GM18868 (cell line): ENCODE measurements around the gene PDYN.
A peak's percentile ranks its signal among the peaks of the same experiment; 100 is the strongest.

Source experiments
- ATAC-seq: cut with Tn5 transposase; IDR thresholded peaks from one replicate; pipeline ENCODE4 v1.9.1; 2021; ENCODE audit warnings: mild to moderate bottlenecking, moderate library complexity; ENCODE audit not compliant: unreplicated experiment

The PDYN gene

DNA sequence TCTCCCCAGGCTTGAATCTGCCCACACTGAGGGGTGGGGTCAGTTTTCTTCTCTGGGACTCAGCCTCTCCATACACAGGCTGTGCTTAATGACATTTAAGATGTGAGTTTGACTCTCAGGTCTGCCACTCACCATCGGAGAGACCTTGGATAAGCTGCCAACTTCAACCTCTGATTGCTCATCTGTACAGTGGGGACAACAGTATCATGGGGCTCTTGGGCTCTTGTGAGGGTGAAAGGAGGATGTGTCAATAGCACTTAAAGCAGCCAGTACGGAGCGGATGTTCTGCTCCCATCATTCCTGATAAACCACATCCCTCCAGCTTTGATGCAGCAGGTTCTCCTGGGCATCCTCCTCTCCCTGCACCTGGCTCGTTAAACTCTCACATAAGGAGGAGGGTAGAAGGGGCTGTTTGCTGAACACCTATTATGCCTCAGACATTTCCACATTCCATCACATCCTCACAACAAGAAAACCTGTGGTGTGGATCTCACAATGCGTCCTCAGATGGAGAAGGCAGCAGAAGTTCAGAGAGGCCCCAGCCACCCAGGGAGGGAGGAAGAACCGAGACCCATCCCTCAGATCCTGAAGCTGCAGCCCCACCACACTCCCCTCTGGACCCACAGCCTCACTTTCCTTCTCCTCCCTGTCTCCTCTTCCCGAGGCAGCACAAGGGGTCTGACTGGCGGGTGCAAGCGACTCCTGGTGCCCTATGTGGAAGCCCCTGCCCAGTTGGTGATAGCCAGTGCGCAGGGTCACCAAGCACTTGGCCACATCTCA, 1.9 kb upstream of the PDYN start:
- no peak for ATAC-seq

GRCh38 chr20:1994627-1995026, 769 bp upstream of the PDYN start:
- ATAC-seq, result no peak

DNA sequence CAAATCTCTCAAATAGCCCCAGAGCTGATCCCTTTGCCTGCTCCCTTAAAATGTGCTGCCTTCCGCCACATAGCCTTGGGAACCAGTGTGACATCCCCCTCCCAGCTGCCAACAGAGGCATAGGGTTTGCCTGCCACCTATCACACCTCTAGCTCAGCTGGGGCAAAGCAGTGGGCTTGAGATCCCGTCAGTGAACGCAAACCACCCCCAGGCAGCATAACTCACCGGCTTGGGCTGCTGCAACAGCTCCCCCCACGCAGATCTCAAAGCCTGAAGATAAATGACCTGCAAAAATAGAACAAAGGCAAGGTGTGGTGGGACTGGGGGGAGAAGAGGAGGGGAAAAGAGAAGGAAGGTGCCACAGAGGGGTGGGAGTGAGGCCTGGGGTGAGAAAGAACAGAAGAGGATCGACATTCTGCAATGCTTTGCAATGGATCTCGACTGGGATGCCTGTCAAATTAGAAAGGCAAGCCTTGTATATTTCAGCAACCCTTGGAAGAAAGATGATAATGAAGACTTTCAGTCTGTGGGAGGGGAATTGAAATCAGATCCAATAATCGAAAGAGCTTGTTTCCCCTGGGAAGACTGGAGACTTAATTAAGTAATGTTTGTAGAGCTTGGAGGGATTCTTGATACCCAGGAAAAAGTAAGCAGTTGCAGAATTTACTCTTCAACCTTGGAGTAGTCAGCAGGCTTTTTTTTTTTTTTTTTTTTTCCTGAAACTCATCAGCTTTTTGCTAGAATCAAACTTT, 1.3 kb downstream of the PDYN start:
- no peak for ATAC-seq

GRCh38 chr20:1987826-1988225, 6.0 kb downstream of the PDYN start:
- no peak for ATAC-seq

DNA sequence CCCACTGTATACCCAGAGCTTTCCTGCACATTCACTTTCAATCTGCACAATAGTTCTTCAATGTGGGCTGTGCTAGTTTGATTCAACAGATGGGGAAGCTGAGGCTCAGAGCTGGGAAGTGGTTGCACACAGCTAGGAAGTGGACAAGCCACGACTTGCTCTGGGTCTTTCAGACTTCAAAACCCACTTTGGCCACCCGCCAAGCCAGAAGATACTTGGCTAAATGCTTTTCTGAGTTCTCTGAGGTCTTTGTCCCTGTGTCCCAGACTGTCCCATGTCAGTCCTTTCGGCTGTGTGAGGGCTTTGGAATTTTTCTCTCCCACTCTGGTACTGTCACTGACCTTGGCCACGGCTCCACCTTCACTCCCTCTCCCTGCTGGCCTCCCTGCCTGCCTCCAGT, 10.6 kb downstream of the PDYN start:
- ATAC-seq, result no peak

DNA sequence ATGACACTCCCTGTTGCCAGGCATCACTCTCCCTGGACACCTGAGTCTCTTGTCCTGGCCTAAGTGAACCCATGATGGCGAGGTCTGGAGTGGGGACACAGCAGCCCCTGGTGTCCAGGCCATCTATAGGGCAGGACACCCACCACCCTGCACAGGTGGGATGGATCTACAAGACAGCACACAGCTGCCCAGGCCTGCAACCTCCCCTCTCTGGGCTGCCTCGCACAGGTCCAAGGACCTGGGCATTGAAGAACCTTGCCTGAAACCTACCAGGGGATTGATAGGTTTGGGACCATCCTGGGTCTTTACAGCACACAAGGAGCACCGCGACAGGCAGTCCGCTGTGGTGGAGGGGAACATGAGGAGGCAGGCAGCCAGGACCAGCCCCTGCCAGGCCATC, 11.2 kb downstream of the PDYN start:
- ATAC-seq, result no peak

GRCh38 chr20:1979106-1979778, 14.6 kb downstream of the PDYN start:
- no peak for ATAC-seq

GRCh38 chr20:1975291-1975690, 18.6 kb downstream of the PDYN start:
- ATAC-seq, result no peak

DNA sequence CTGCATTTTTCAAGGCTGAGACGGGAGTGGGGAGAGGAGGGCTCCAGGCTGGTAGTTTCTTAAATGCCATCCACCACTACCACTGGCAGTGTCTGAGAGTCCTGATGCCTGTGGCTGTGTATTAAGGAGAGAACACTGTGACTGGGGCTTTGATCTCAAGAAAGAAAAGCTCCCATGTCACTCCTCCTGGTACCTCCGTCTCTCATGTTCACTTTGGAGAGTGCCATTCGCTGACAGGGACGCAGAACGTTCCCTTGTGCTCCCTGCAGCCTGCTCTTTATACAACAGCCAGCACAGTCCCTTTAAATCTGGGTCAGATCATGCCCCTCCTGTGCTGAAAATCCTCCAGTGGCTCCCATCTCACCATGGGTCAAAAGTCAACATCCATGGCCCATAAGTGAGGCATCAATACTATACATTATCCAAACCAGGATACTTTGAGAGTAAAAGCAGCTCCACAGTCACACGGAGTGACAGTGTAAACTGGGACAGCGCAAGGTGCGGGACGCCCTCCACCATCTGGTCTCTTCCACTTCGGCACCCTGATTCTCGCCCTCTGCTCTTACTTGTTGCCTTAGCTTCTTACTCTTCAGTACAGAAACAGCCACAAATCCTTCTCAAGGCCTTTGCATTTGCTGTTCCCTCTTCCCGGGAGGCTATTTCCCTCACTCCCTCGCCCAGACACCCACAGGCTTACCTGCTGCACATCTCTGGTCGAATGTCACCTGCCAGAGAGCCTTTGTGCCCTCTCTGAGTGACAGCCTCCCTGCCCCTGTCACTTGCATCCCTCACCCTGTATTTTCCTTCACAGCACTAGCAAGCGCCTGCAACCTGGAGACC, 20.0 kb downstream of the PDYN start:
- ATAC-seq, result no peak

DNA sequence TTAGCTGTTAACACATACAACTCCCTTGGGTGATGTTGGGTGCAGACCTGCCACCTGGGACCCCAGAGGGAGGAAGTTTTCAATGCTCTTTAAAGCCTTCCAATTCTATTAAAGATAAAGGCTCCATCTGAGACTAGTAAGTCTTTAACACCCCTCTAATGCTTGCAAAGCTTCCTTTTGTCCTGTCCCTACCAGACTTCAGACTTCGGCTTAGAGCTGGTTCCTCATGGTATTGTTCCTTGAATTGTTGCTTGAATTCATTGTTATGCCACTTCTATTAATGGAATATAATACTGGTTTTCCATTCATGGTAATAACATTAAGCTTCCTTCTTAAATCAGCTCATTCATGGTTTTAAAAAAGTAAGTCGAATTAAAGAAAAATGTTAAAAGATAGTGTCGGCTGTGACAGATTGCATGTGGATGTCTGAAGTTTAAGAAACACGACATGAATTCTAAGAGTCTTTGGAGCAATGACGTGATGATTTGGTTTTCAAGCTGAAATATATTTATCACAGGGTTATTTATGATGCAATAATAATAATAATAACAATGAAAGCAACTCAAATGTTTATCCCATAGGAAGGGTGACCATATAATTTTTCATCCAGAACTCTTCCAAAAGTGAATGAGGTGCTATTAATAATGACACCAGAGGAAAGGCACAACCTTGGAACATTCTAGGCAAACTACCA, 21.8 kb downstream of the PDYN start:
- no peak for ATAC-seq

DNA sequence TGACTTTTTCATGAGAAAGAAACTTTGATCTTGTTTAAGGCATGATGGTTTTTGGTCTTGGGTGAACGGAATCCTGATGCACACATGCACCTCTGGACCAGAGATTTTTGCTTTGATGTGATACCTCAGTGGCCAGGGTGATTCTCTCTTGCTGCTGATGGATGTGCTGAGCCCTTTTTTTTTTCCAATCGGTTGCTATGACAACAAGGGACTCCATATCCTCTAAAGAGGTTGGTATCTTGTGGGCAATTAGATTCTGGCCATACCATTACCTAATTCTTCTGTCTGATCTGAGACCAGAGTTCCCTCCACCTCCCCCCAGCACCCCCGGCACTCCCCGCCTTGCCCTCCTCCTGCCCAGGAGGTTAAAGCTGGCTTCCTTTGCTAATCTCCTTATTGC, 24.9 kb downstream of the PDYN start:
- ATAC-seq, result no peak

GRCh38 chr20:1965520-1966351, 28.1 kb downstream of the PDYN start:
- ATAC-seq, result peak; percentile 72

DNA sequence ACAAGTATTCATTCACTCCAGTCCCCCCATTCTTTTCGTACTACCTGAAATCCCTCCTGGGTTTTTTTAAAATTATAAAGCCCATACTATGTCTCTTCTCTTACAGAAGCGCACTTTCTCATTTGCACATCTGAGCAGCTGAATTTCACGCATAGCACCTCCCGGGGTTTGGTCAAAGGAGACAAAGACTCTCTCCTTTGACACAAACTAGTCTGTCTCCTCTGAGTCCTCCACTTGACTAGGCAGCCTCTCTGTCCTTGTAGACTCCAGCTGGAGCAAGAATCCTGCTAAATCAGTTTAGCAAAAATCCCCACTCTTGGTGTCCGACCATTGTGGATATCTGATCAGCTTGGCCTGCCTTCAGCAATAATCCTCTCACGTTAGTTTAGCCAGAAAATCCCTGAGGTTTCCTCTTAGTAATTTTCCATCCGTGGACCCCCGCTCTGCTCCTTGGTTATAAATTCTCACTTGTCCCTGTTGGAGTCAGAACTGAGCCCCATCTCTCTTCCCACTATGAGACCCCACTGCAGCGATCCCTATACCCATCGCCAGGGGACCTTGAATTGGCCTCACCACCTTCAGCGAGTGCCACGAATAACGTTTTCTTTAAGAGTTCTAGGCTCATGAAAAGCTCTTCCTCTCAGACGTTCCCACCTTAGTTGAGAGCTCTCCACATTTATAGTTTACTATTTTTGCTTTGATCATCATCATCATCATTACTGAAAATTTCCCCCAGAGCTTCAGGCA, 29.0 kb downstream of the PDYN start:
- no peak for ATAC-seq

- no peak for ATAC-seq
Measured at GRCh38 chr20:1964061-1964460, 29.8 kb downstream of the PDYN start.

- no peak for ATAC-seq
Measured at GRCh38 chr20:1961374-1961773, 32.5 kb downstream of the PDYN start.

DNA sequence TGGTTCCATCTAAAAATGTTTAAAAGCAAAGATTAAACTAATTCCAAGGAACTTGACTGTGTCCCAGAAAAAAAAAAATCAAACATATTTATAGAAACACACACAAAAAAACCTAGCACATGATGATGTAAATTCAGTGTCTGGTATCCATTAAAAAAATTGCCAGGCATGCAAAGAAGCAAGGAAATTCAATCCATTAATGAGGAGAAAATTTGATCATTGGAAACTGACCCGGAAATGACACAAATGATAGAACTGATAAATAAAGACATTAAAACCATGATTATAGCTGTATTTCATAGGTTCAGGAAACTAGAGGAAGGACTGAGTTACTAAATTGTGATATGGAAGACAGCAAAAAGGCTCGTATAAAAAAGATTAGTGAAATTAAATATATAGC, 34.7 kb downstream of the PDYN start:
- no peak for ATAC-seq

DNA sequence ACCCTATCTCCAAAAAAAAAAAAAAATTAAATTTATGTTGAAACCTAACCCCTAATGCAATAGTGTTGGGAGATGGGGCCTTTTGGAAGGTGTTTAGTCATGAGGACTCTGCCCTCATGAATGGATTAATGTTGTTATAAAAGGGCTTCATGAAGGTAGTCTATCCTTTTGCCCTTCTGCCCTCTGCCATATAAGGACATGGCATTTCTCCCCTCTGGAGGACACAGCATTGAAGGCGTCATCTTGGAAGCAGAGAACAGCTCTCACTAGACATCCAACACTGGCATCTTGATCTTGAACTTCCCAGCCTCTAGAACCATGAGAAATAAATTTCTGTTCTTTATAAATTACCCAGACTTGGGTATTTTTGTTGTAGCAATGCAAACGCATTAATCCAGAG, 35.4 kb downstream of the PDYN start:
- no peak for ATAC-seq

GRCh38 chr20:1955217-1955616, 38.6 kb downstream of the PDYN start:
- ATAC-seq, result no peak

DNA sequence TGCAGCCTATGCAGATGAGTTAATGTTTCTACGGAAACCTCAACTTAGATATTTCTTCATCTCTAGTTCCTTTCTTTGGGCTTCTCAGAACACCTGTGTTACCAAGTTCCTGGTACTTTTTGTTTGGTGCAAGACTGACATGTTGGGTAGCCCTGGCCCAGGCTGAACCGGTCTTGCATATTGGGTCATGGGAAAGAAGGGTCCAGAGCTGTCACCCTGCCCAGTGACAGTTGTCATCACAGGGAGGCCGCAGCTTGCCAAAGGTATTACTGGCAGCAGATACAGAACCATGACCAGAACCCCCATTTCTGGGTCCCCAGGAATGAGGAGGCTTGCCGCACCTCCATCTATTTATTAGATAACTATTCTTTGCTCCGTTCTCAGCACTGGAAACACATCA, 40.2 kb downstream of the PDYN start:
- no peak for ATAC-seq
